Measurements from ENCODE around the gene TBC1D7.

TBC1D7 gene

DNA sequence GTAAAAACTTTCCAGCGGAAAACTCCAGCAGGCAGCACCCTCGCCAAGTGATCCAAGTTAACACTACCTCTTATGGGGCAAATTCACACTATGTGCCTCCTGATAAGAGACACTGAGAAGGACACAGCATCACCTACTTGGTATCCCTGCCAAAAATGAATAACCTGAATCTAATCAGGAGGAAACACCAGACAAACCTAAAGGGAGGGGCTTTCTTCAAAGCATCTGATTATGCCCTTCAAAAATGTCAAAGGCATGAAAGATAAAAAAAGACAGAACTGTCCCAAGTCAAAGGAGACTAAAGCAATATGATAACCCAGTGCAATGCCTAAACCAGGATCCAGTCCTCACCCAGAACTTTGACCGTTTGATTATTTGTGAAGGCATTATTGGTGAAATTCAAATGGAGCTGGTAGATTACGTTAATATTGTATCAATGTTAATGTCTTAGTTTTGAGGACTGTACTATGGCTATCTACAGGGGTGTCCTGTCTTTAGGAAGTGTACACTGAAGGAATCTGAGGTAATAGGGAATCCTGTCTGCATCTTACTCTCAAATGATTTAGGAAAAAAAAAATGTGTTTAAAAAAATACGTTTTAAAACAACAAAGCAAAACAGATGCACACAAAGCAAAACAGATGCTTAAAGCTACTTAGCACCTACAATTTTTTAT, 8.3 kb downstream of the TBC1D7 start:
- ATAC-seq (no peak), DNase-seq (no peak)

DNA sequence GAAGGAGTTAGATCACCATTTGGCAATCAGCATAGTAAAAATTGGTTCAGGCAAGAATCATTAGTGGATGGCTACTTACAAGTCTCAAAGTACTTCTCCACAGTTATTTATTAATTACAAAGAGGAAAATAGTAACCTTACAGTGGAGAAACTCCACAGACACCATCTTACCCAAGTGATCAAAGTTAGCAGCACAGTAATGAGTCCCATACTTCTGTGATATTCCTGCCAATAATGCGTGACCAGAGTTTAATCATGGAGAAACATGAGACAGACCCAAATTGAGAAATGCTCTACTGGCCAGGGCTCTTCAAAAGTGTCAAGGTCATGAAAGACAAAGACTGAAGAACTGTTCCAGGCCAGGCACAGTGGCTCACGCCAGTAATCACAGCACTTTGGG, 9.5 kb downstream of the TBC1D7 start:
- ATAC-seq: no peak
- no peak for DNase-seq

DNA sequence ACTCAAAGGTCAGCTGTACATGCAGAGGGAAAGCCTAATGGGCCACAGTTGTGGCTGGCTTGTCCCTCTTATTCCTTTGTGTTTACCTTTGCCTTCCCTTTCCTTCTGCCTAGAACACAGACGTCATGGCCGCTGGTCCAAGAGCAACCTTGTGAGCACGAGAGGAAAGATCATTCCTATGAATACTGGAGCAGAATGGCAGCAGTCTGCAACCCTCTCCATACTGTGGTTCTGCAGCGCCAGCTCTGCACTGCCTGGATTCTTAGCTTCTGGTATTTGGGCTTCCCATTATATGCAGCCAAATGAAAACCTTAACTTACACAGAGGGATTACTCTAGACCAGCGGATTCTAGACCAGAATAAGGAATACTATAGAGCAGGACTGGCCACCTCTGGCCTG, 12.4 kb downstream of the TBC1D7 start:
- DNase-seq (no peak), ATAC-seq (no peak)

DNA sequence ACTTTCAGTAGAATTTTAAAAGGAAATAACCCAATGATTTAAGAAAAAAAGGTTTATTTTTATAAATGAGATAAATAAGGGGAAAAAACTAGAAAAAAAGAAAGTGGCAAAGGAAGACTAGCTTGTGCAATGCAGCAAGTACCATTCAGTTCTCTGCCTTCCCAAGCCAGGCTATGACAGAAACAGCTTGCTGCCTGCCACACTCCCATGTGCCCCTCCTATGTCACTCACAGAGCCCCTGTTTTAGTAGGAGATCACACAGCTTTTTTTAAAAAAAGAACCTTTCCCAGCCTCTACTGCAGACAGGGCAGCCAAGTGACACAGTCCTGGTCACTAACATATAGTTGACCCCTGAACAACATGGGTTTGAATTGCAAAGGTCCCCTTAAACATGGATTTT, 13.5 kb downstream of the TBC1D7 start:
- no peak for DNase-seq
- no peak for ATAC-seq

DNA sequence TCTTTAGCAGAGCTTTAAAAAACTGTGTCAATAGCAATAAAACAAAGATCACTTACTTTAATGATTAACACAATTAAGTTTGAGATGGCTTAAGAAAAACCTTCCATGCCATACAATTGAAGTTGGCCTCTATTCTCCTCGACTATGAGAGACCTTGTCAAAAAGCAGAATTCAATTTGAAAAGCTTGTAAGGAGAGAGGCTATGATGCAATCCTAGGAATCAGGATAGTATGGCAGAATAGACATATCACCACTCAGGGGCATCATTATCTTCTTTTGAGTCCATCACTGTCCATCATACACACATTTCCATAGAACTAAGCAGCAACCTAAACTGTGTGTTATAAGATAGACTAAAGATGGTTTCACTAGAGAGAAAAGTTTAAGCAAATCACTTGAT, 17.2 kb downstream of the TBC1D7 start:
- ATAC-seq (no peak), DNase-seq (no peak)

DNA sequence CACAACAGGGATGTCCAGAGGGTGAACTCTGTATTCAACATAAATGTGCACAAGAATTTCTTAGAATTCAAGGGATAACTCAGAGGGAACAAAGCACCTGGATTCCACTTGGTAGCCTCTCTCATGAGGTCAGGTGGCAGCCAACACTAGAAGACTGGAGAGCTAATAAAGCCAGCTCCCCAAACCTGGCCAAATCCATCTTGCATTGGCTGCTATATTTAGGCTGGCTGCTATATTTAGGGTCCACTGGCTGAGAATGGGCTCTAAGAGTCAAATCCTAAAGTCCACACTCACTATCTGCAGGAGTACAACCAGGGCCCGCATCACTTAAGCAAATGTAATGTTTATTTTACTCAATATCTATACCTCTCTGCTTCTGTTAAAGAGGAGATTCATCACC, 20.0 kb downstream of the TBC1D7 start:
- ATAC-seq (no peak), DNase-seq (no peak)

DNA sequence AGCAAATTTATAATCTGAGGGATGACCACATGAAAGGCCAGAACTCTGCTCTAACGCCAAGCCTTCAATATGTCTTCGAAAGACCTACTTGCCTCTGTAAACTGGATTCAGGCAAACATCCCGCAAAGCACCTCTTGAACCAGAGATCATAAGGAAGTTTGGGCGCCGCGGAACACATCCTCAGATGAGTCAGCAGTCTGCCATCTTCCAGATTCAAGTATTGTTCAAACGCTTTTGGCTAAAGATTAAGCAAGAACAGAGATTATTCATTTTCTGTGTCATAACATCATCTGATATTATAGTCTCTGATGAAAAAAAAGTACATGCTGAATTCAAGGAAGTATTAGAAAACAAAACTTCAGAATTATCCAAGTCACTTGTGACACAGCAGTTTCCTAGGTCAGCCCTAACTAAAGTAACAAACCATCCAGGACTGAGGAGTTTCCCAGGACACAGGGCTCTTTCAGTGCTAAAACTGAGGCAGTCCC, 20.8 kb downstream of the TBC1D7 start:
- DNase-seq (no peak), ATAC-seq (no peak)

DNA sequence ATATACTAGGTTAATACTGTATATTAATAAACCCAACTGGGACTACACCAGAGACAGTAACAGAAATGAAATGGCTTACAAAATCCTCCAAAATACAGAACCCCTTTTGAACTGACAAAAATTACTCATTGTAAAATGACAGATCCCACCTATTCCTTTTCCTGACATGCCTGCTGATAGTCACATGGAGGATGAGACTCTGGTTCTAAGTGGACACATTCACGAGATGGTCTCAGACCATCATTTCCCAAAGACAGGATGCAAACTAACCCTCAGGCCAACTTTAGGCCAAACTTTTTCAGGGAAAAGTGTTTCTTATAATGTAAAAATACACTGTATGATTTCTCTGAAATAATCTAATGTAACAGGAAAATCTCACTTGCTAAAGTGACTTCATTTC, 22.5 kb downstream of the TBC1D7 start:
- no peak for ATAC-seq

DNA sequence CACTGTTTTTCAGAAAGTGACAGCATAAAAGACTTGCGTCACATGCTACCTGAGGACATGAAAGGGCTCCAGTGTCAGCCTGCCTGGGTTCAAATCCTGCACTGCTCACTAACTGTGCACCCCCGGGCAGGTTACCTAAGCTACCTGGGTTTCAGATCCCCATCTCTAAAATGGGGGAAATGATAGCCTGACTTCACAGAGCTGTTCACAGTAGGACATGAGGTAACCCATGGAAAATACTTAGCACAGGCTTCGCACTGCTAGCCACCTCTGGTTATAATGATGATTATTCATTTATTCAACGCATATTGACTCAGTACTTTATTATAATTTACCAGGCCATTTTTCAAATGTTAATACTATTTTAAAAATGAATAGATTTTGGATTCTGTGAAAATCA, 23.0 kb downstream of the TBC1D7 start:
- ATAC-seq (no peak), DNase-seq (no peak)

More for the DNA sequence above, 22.5 kb downstream of the TBC1D7 start:
- no peak for DNase-seq

DNA sequence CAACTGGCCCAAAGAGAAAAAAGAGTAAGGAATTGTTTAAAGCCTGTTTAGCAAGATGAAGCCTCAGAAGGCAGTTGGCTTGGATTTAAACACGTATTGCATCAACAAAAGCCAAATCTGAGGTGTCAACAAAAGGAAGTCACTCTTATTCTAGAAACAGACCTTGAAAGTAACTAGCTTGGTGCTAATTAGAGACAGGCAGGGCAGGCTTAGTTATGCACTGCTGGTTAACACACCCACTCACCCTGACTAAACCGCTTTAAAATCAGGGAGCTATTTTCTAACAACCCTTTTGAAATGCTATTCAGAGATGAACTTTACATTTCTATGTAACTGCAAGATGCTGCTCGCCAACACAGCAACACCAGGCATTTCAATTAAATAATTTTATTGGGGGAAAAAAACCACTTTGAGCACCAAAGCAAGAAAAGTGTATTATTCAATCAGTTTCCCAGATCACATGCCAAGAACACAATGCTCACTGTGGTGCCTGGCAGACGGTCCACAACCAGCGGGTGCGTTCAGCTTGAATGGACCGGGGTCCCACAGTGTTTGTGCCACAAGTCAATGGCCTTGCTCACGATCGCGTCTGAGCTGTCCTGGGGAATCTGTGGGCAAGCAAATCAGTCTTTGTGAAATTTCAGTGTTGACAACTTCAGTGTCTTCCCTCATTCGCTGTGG, 23.6 kb downstream of the TBC1D7 start:
- no peak for ATAC-seq
- DNase-seq: no peak

DNA sequence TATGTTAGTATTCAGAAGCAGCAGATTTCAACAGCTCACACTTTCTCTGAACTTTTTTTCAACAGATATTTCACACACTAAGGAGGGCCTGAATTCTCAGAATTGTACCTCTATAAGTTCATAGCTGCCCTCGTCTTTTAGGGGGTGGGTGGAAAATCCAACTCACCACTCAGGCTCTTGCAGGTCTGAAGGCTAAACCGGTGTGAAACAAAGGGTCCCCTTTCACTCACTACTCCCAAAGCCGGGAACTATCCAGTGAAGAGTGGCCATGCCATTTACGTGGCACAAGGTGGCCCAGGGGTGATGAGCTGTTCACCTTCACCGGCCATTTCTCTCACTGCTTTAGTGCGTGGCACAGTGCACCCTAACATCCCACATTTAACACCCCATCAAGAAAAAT, 24.2 kb downstream of the TBC1D7 start:
- no peak for DNase-seq
- ATAC-seq: no peak

DNA sequence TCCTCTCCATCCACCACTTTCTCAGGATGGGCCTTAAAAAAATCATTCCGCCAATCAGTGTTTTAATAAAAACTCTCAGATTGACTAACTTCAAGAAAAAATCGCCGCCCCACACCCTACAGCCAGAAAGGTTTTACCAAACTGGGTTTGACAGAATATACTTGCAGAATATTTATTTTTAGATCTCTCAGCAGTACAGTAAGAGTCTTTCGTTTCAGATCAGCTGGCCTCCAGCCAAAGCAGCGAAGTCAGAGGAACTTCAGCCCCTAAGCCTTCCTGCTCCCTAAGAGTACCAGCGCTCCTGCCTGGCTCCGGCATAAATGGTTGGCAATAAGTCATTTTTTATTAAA, 24.7 kb downstream of the TBC1D7 start:
- DNase-seq: peak; percentile 37
- no peak for ATAC-seq

DNA sequence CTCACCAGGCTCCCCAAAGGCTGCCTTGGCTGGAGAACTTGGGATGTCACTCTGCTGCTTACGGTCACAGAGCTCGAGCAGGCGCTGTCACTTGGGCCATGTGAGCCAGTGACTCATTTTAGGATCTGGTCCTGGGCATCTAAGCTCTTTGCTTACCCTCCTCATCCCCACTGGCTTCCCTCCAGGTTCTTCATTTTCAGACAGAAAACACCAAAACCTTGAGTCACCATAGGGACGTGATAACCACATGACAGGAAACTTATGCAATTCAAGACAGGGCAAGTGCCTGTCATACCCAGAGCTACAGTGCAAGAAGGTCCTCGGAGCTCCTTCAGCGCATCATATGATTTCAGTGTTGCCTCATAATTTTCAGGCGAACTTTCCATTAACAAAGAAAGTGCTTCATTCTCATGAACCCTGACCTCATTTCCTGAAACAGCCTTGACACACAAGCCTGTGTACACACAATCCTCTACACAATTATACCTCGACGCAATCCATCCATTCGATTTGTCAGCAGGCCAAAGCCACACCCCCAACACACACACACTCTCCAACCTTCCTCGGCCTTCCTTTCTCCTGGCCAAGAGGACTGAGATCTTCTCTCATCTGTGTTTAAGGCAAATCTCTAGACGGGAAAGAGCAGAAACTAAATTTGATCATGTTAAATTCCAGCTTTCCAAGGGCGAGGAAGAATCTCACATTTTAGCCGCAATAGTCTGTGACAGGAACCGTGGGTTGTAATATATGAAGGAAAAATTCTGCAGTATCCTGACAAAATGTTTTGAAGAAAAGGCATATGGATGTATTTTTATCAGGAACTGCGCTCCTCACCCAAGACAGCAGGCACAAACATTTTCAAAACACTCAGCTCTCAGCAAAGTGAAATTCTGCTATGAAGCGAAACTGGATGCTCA, 25.3 kb downstream of the TBC1D7 start:
- ATAC-seq (peak; percentile 92), DNase-seq (peak; percentile 58)

DNA sequence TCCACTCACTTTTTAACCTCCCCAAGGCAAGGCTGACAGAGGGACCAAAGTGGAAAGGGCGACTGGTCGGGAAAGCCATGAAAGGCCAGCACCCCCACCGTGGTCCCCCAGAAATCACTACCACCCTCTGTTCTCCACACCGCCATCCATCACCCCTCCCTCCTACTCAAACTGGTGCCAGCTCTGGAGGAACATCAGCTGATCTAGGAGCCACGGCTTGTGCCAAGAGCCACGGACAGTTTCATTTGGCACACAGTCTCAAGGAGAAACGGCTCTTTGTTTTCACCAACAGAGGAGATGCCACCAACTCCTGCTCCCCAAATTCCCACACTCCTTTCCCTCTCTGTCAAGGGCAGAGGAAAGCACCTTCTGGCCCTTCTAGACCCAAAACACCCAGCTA, 26.0 kb downstream of the TBC1D7 start:
- ATAC-seq: no peak
- DNase-seq: no peak

DNA sequence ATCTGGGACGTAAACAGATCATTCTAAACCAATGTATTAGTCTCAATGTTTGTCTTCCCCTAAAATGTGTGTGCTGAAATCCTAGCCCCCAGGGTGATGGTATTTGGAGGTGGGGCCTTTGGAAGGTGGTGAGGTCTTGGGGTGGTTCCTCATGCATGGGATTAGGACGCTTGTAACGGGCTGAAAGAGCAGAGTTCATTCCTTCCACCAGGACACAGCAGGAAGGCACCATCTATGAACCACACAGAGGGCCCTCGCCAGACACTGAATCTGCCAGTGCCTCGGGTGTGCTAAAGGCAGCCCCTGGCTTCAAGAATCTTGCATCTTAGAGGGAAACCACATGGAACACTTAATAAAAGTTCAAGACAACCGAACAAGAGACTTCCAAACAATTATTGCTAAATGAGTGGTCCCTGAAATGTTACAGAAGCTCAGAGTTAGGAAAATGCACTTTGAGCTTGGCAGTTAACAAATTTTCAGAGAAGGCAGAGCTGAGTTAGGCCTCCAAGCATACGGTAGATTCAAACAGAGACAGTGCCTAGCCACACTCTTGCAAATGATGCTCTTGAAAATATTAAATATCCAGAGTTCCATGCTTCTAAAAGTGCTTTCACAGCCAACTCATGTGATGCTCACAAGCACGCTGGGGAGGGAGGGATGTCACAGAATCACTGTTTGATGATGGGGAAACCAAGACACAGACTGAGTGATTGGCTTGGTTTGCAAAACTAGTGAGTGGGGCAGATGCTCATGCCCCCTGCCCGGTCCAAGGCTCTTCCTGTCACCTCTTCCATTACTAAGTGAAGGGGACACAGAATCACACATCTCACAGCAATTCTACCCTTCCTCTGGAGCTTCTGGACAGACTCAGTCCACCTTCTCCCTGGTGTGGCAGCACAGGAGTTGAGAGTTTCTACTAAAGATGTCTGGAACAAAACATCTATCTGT, 27.4 kb downstream of the TBC1D7 start:
- no peak for DNase-seq
- no peak for ATAC-seq

DNA sequence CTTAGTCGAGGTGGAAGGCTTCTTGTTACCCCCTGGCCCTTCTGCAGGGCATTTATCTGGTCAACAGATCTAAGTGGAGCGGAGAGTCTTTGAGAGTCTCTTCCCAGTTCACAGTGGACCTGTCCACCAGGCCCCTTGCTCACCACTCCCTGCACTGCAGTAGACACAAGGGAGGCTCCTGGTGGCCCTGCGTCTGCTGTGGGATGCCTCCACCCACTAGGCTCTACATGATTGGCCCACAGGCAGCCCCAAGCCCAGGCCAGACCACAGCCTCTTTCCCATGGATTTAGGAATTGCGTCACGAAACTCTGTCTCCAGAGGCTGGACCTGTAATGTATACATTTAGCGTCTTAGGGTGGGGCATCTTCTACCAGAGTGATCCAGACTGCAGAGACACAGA, 28.4 kb downstream of the TBC1D7 start:
- ATAC-seq: no peak
- DNase-seq: no peak

DNA sequence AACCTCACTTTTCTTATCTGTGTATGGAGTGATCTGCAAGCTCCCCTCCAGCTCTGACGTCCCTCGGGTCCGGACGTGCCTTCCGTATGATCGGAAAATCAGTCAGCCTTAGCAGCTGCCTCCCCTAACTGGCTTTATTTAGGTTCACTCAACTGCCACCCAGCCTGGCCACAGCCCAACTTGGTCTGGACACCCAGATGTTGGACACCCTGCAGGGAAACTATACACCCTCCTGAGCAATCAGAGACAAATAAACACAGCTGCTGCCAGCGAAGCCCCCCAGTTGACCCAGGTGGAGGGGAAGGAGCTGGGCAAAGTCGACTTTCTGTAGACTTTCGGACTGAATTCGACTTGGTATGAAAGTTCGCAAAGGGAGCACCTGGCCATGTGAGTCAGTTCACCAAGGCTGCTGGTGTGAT, 28.9 kb downstream of the TBC1D7 start:
- ATAC-seq (no peak), DNase-seq (no peak)

DNA sequence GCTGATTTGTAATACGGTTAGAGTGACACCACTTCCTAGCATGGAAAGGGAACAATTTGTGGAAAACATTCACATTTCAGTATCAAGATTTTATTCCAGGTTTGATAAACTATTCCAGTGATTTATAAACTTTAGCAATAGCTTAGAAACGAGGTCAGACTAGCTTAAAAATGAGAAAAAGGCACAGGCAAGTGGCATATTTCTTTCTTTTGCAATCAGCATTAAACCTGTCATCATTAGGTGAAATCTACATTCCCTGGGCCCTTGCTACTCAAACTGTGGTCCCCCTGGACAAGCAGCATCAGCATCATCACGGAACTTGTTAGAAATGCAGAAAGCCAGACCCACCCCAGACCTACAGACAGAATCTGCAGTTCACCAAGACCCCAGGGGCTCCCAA, 29.9 kb downstream of the TBC1D7 start:
- ATAC-seq: no peak
- DNase-seq: no peak

DNA sequence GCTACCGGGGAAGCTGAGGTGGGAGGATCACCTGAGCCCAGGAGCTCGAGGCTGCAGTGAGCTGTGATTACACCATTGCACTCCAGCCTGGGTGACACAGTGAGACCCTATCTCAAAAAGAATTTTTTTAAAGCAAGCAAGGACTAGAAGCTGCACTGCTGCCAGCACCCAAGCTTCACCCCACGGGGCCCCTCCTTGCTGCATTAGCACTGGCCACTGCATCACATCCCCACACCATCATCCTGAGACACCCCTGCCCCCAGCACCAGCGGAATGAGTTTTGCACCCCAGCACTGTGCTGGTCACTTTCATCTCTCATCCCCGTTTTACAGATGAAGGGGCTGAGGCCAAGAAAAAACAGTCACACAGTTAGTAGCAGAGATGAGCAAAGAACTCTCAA, 30.9 kb downstream of the TBC1D7 start:
- DNase-seq (no peak), ATAC-seq (no peak)

DNA sequence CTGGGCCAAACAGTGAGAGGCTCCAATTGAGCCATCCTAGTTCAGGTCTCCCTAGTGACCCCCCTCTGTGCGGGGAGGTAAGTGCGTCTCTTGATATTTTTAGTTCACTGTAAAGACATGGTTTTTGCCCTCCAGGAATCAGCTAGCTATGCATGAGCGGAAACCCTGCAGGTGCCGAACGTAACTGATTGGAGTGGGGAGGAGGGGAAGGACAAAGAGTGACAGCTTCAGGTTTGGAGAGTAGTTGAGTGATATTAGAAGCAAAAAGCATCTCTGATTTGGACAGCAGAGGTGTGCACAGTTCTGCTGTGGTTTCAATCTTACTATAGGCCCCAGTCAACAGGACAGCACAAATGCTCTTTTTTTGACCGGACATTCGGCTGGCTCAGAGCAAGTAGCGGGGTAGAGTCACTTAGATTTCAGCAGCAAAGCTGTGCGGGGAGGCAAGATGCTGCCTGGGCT, 31.8 kb downstream of the TBC1D7 start:
- ATAC-seq (no peak), DNase-seq (no peak)

DNA sequence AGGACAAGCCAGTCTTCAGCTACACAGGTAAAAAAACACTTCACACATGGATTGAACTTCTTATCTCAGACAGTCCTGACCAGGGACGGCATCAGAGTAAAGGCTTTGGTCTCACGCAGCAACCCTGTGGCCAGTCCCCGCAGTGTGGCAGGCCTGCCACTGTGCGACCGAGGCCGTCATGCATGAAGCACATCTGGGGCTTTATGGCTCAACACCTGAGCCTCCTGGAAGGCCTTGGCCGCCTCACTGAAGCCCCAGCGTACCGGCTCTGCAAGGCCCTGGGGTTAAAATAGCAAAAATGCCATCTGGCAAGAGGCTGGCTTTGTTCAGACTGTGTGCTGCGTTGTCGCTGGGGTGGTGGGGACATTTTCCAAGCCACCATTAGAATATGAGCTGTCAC, 32.8 kb downstream of the TBC1D7 start:
- DNase-seq (no peak), ATAC-seq (no peak)
